HepG2 (cell line): ENCODE measurements around the gene THSD4.

Experiments used
- CBX2 ChIP-seq, 2 experiments: fragments of 200-600 bp in 1 of 2; sonication (generic); formaldehyde crosslinking in 1 of 2; IDR thresholded peaks; 2 replicates each; pipeline versions ENCODE4 v1.7.0 to v1.8.1; 2018 to 2022; ENCODE audit warnings: low read depth in 2 of 2, low read length in 1 of 2, mild to moderate bottlenecking in 1 of 2, missing genetic modification reagents in 1 of 2
- GABPA ChIP-seq, 2 experiments: IDR thresholded peaks; 2 replicates each; pipeline ENCODE4 v1.6.1; 2011 to 2016; ENCODE audit warnings: low read depth in 2 of 2, low read length in 1 of 2, missing biosample characterization in 1 of 2, missing genetic modification characterization in 1 of 2
- JUN ChIP-seq: sonication (generic); formaldehyde crosslinking; IDR thresholded peaks from 2 replicates; pipeline ENCODE4 v1.4.0; 2020; ENCODE audit warnings: mild to moderate bottlenecking, missing genetic modification reagents
- NR2F1 ChIP-seq, 2 experiments: fragments of 450-650 bp in 1 of 2; formaldehyde crosslinking in 1 of 2; IDR thresholded peaks; 2 replicates each; pipeline versions ENCODE4 v1.5.0 to v1.6.1; 2016 to 2020; ENCODE audit warnings: mild to moderate bottlenecking in 1 of 2, missing compliant biosample characterization in 1 of 2, missing genetic modification reagents in 1 of 2, moderate library complexity in 1 of 2
- RAD21 ChIP-seq: fragments of 450-650 bp; formaldehyde crosslinking; IDR thresholded peaks from 2 replicates; pipeline ENCODE4 v1.5.0; 2020; ENCODE audit warnings: mild to moderate bottlenecking
- U2AF2 ChIP-seq: fragments of 200-400 bp; formaldehyde crosslinking; IDR thresholded peaks from 2 replicates; pipeline ENCODE4 v1.6.1; 2017; ENCODE audit warnings: low read depth, mild to moderate bottlenecking, low read length
- ZNF160 ChIP-seq: sonication (generic); formaldehyde crosslinking; IDR thresholded peaks from 2 replicates; pipeline ENCODE4 v1.8.0; 2022; ENCODE audit warnings: mild to moderate bottlenecking, inconsistent platforms, missing genetic modification reagents
- ZNF7 ChIP-seq: IDR thresholded peaks from 2 replicates; pipeline ENCODE4 v1.6.1; 2016; ENCODE audit warnings: missing biosample characterization, missing genetic modification reagents
- ZNF747 ChIP-seq: sonication (generic); formaldehyde crosslinking; IDR thresholded peaks from 2 replicates; pipeline ENCODE4 v1.8.1; 2023; ENCODE audit warnings: missing genetic modification reagents, mild to moderate bottlenecking, borderline replicate concordance
- ZSCAN12 ChIP-seq: sonication (generic); formaldehyde crosslinking; IDR thresholded peaks from 2 replicates; pipeline ENCODE4 v1.9.0; 2021; ENCODE audit warnings: mild to moderate bottlenecking, missing genetic modification reagents
- TF ChIP-seq, protein P1 (sequence below): sonication (generic); formaldehyde crosslinking; IDR thresholded peaks from 2 replicates; pipeline ENCODE4 v1.5.0; 2020; ENCODE audit warnings: mild to moderate bottlenecking, missing genetic modification reagents, moderate library complexity
- TF ChIP-seq, protein P2 (sequence below): sonication (generic); formaldehyde crosslinking; IDR thresholded peaks from 2 replicates; pipeline ENCODE4 v1.5.1; 2020; ENCODE audit warnings: missing genetic modification reagents, mild to moderate bottlenecking, borderline replicate concordance
- TF ChIP-seq, protein P3 (sequence below): sonication (generic); formaldehyde crosslinking; IDR thresholded peaks from 2 replicates; pipeline ENCODE4 v1.8.1; 2022; ENCODE audit warnings: low read depth, mild to moderate bottlenecking, missing genetic modification reagents
- TF ChIP-seq, protein P4 (sequence below): IDR thresholded peaks from 2 replicates; pipeline ENCODE4 v1.6.1; 2016

DNA sequence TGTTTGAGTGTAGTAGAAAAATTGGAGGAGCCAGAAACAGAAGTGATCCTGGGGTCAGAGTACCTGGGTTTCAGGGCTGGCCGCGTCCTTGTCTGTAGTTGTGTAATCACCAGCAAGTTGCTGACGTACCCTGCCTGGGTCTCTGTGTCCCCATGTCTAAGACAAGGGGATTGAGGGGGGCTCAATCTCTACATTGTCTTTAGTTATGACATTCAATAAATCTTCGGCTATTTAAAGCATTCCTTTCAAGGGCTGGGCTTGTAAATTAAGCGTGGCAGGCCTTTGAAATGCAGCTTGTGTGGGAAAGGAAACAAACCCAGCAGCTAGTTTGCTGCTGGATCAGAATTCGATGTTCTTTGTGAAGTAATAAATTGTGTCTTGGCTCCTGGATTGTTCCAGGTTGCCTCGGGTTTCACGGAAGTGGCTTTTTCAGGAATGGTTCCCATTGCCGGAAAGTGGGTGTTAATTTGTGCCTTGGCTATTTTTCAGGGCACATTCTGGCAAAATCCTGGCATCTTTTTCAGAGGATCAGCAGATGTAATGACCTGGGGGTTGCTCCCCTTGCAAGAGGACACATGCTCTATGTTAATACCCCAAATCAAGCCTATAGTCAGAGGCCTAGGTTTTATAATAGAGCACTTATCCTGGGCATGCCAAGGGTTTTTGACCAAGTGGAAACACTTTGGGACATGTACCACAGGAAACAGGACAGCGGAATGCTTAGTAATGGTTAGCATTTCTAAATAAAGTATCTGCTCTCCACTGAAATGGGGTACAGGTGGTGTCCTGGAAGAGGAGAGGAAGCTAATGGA is 400.3 kb downstream of the THSD4 start:
- TF ChIP-seq ZNF747 (CRISPR knock-in tag), result no peak
- TF ChIP-seq ZNF160 (CRISPR knock-in tag), result no peak
- TF ChIP-seq ZSCAN12, result no peak
- TF ChIP-seq, protein P1, sequence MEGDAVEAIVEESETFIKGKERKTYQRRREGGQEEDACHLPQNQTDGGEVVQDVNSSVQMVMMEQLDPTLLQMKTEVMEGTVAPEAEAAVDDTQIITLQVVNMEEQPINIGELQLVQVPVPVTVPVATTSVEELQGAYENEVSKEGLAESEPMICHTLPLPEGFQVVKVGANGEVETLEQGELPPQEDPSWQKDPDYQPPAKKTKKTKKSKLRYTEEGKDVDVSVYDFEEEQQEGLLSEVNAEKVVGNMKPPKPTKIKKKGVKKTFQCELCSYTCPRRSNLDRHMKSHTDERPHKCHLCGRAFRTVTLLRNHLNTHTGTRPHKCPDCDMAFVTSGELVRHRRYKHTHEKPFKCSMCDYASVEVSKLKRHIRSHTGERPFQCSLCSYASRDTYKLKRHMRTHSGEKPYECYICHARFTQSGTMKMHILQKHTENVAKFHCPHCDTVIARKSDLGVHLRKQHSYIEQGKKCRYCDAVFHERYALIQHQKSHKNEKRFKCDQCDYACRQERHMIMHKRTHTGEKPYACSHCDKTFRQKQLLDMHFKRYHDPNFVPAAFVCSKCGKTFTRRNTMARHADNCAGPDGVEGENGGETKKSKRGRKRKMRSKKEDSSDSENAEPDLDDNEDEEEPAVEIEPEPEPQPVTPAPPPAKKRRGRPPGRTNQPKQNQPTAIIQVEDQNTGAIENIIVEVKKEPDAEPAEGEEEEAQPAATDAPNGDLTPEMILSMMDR (CRISPR knock-in tag), result no peak
- TF ChIP-seq ZNF7, result no peak
- TF ChIP-seq, protein P2, sequence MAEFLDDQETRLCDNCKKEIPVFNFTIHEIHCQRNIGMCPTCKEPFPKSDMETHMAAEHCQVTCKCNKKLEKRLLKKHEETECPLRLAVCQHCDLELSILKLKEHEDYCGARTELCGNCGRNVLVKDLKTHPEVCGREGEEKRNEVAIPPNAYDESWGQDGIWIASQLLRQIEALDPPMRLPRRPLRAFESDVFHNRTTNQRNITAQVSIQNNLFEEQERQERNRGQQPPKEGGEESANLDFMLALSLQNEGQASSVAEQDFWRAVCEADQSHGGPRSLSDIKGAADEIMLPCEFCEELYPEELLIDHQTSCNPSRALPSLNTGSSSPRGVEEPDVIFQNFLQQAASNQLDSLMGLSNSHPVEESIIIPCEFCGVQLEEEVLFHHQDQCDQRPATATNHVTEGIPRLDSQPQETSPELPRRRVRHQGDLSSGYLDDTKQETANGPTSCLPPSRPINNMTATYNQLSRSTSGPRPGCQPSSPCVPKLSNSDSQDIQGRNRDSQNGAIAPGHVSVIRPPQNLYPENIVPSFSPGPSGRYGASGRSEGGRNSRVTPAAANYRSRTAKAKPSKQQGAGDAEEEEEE (CRISPR knock-in tag), result no peak
- TF ChIP-seq, protein P3, sequence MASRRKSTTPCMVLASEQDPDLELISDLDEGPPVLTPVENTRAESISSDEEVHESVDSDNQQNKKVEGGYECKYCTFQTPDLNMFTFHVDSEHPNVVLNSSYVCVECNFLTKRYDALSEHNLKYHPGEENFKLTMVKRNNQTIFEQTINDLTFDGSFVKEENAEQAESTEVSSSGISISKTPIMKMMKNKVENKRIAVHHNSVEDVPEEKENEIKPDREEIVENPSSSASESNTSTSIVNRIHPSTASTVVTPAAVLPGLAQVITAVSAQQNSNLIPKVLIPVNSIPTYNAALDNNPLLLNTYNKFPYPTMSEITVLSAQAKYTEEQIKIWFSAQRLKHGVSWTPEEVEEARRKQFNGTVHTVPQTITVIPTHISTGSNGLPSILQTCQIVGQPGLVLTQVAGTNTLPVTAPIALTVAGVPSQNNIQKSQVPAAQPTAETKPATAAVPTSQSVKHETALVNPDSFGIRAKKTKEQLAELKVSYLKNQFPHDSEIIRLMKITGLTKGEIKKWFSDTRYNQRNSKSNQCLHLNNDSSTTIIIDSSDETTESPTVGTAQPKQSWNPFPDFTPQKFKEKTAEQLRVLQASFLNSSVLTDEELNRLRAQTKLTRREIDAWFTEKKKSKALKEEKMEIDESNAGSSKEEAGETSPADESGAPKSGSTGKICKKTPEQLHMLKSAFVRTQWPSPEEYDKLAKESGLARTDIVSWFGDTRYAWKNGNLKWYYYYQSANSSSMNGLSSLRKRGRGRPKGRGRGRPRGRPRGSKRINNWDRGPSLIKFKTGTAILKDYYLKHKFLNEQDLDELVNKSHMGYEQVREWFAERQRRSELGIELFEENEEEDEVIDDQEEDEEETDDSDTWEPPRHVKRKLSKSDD (CRISPR knock-in tag), result no peak
- TF ChIP-seq U2AF2, result no peak
- no peak for TF ChIP-seq RAD21
- no peak for TF ChIP-seq NR2F1 (CRISPR knock-in tag; IDR thresholded peaks at IDR 0.05)
- TF ChIP-seq, protein P4, sequence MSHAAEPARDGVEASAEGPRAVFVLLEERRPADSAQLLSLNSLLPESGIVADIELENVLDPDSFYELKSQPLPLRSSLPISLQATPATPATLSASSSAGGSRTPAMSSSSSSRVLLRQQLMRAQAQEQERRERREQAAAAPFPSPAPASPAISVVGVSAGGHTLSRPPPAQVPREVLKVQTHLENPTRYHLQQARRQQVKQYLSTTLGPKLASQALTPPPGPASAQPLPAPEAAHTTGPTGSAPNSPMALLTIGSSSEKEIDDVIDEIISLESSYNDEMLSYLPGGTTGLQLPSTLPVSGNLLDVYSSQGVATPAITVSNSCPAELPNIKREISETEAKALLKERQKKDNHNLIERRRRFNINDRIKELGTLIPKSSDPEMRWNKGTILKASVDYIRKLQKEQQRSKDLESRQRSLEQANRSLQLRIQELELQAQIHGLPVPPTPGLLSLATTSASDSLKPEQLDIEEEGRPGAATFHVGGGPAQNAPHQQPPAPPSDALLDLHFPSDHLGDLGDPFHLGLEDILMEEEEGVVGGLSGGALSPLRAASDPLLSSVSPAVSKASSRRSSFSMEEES (CRISPR knock-in tag), result no peak
- no peak for TF ChIP-seq GABPA (IDR thresholded peaks at IDR 0.05; ENCODE audit: low read depth, low read length)
- TF ChIP-seq GABPA (CRISPR knock-in tag; IDR thresholded peaks at IDR 0.05; ENCODE audit: low read depth), result no peak
- TF ChIP-seq CBX2 (IDR thresholded peaks at IDR 0.05; ENCODE audit: low read depth, low read length), result no peak
- TF ChIP-seq CBX2 (CRISPR knock-in tag; IDR thresholded peaks at IDR 0.05; ENCODE audit: low read depth), result no peak
- no peak for TF ChIP-seq JUN (CRISPR knock-in tag)
